Heart right ventricle (tissue), 16 donors: ENCODE measurements around the gene KIF3A. TPM values are rescaled to one million over a fixed set of nuclear protein-coding genes. Genes with fewer than 3 reads are reported as not detected.
"Not testable (repeated sequence)": the region's sequence is repeated elsewhere in the genome, so short reads cannot be mapped to it uniquely, and the experiment has no call there.

Experiments used
- ATAC-seq, 8 donors: fragments of 200-7000 bp; cut with Tn5 transposase; one replicate each; pipeline ENCODE4 v1.9.1; 2020; ENCODE audit warnings: mild to moderate bottlenecking in 8 of 8, moderate library complexity in 8 of 8, moderate number of reproducible peaks in 1 of 8
- DNase-seq, 2 donors: peaks; one replicate each; pipeline ENCODE4 v3.0.0-alpha.2; 2020
- H3K27ac ChIP-seq, 10 donors: fragments of 200-600 bp; sonication (generic) in 2 of 10; one replicate each; pipeline versions ENCODE4 v1.5.0 to v1.8.0; 2020 to 2022; ENCODE audit warnings: mild to moderate bottlenecking in 3 of 10
- H3K27me3 ChIP-seq, 7 donors: fragments of 200-600 bp; one replicate each; pipeline ENCODE4 v1.8.0; 2021 to 2022; ENCODE audit warnings: mild to moderate bottlenecking in 2 of 7
- H3K36me3 ChIP-seq, 9 donors: fragments of 200-600 bp; sonication (generic) in 1 of 9; one replicate each; pipeline versions ENCODE4 v1.5.0 to v1.8.0; 2020 to 2022; ENCODE audit warnings: mild to moderate bottlenecking in 2 of 9
- H3K4me1 ChIP-seq, 9 donors: fragments of 200-600 bp; sonication (generic) in 1 of 9; one replicate each; pipeline versions ENCODE4 v1.5.0 to v1.8.0; 2020 to 2022; ENCODE audit warnings: mild to moderate bottlenecking in 4 of 9
- H3K4me3 ChIP-seq, 10 donors: fragments of 200-600 bp; sonication (generic) in 2 of 10; one replicate each; pipeline versions ENCODE4 v1.5.0 to v1.8.0; 2020 to 2022; ENCODE audit warnings: mild to moderate bottlenecking in 7 of 10, moderate library complexity in 2 of 10
- H3K9me3 ChIP-seq, 11 donors: fragments of 200-600 bp in 10 of 11; sonication (generic) in 2 of 11; one replicate each; pipeline versions ENCODE4 v1.5.0 to v1.8.0; 2013 to 2022; ENCODE audit warnings: mild to moderate bottlenecking in 2 of 11, control low read depth in 1 of 11, moderate library complexity in 1 of 11
- WGBS, 2 donors: extraction: QIAGEN DNeasy Blood & Tissue Kit; methylation state at CpG; one replicate each; pipeline ENCODE4 v1.1.7; 2013; ENCODE audit warnings: inconsistent platforms in 1 of 2; 5-methylcytosine and 5-hydroxymethylcytosine counted together
- intact Hi-C, 10 donors: fragments of 100-400 bp; cut with DNase I; formaldehyde crosslinking; loops; one replicate each; pipeline versions ENCODE4 v1.11.1 to v1.14.2; 2022
- polyA plus RNA-seq, 2 donors: library from polyadenylated mRNA; stranded (reverse); fragments of 200-250 nt; gene quantifications; one replicate each; pipeline ENCODE4 v1.2.3, GENCODE V29; 2013
- total RNA-seq, 10 donors: library from RNA; stranded (reverse); fragmentation: NEBNext Ultra II Directional in 3 of 10; extraction: Animal tissue kit (Norgen Biotek cat#: 25700) in 3 of 10; gene quantifications; one replicate each; pipeline versions ENCODE4 v1.2.1 to v1.2.4, GENCODE V29; 2021 to 2023
- TF ChIP-seq, protein P1 (sequence below), 9 donors: fragments of 200-600 bp; sonication (generic) in 2 of 9; IDR thresholded peaks; one replicate each; pipeline versions ENCODE4 v1.5.0 to v1.8.0; 2021 to 2022; ENCODE audit warnings: antibody characterized with exemption in 9 of 9, mild to moderate bottlenecking in 5 of 9, moderate library complexity in 1 of 9
- donor health status: Arrhythmogenic right ventricular cardiomyopathy.
- donor health status: ischemic (EF 13 %, LVEDD 7.1; RV severe dilation, severe dysfunction).
- donor health status: healthy with polysubstance abuse.
- donor health status: DM: no; HTN: yes; CAD: no.
- donor health status: DM: no; HTN: no; CAD: no.
- donor health status: ischemic (EF 25% LVEDD 6.9; RV normal size, moderate dysfunction).
- donor health status: ischemic (EF 25% LVEDD 5.7; RV mildly dilated, moderate dysfunction).
- donor health status: healthy.
- donor health status: DM: yes; HTN: yes; CAD: no.
- donor health status: Ischemic cardiomyopathy.
- donor health status: ischemic (EF 35%, LVEDD 5.7; RV mildly dilated, moderate dysfunction).
- donor health status: nonischemic (EF 11% LVEDD 7.7; RV severe dilation, severe dysfunction).
- donor health status: DM: yes; HTN: yes; CAD: no.
- donor health status: PGD.
- donor health status: ischemic (EF 29% LVEDD 5.4; RV normal size, mild dysfunction).
- donor health status: nonischemic (EF 23%, LVEDD 6.1; RV moderate dilation, normal function).

Gene KIF3A
- total and polyA plus RNA-seq, 12 donors: 2.2 to 18.6 (median 12.5) TPM

DNA sequence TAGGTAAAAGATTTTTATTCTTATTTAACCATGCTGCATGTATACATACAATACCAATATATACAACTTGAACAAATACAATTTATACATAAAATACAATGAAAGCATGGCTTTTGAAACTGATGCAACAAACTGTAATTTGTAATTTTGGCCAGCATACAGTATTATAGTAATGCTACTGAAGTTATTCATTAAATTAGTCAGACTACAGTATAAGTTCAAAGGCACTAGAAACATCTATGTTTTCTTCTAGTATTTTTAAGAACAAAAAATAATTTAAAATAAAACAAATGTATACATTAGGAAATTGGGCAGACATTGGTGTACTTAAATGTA lies 44.7 kb downstream of the KIF3A start:
- Histone ChIP-seq H3K27me3 (no peaks in the 10 kb centered on the region), H3K4me3 (no peak overlapping the region), H3K36me3 (peaks cover 0 to 46% (median 7%) of the 10 kb centered on the region in 9 donors), H3K4me1 (peaks cover 0 to 7% (median 0%) of the 10 kb centered on the region in 9 donors), H3K9me3 (no peaks in the 10 kb centered on the region), H3K27ac (no peak overlapping the region)
- TF ChIP-seq, protein P1, sequence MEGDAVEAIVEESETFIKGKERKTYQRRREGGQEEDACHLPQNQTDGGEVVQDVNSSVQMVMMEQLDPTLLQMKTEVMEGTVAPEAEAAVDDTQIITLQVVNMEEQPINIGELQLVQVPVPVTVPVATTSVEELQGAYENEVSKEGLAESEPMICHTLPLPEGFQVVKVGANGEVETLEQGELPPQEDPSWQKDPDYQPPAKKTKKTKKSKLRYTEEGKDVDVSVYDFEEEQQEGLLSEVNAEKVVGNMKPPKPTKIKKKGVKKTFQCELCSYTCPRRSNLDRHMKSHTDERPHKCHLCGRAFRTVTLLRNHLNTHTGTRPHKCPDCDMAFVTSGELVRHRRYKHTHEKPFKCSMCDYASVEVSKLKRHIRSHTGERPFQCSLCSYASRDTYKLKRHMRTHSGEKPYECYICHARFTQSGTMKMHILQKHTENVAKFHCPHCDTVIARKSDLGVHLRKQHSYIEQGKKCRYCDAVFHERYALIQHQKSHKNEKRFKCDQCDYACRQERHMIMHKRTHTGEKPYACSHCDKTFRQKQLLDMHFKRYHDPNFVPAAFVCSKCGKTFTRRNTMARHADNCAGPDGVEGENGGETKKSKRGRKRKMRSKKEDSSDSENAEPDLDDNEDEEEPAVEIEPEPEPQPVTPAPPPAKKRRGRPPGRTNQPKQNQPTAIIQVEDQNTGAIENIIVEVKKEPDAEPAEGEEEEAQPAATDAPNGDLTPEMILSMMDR (IDR thresholded peaks at IDR 0.05): no peak
- no peak for DNase-seq
- no peak for ATAC-seq
- intact Hi-C loops: no loop called here

DNA sequence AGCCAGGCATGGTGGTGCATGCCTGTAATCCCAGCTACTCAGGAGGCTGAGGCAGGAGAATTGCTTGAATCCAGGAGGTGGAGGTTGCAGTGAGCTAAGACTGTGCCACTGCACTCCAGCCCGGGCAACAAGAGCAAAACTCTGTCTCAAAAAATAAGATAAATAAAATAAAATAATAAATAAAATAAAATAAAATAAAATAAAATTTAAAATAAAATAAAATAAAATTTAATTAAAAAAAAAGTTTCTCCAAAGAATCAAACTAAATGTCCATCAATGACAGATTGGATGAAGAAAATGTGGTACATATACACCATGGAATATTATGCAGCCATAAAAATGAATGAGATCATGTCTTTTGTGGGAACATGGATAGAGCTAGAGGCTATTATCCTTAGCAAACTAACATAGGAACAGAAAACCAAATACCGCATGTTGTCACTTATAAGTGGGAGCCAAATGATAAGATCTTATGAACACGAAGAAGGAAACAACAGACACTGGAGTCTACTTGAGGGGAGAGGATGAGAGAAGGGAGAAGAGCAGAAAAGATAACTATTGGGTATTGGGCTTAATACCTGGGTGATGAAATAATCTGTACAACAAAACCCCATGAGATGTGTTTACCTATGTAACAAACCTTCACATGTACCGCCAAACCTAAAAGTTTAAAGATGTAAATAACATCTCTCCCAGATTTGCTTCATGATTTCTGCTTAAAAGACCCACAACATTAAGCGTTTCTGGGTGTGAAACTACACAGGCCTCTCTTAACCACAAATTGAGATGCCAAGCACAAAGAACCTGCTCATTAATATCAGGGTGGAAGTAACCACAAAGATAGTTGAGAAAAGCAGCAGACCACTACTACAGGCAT lies 45.4 kb downstream of the KIF3A start:
- DNase-seq, H3K27ac ChIP-seq, intact Hi-C loops, H3K9me3 ChIP-seq, H3K4me1 ChIP-seq, H3K4me3 ChIP-seq, ATAC-seq, H3K27me3 ChIP-seq: not testable (repeated sequence)
- H3K36me3 ChIP-seq: peaks cover 0 to 40% (median 2%) of the 10 kb centered on the region in 9 donors
- 75 to 94% methylated on average over 5 of the region's 5 CpGs for WGBS, 2 donors

DNA sequence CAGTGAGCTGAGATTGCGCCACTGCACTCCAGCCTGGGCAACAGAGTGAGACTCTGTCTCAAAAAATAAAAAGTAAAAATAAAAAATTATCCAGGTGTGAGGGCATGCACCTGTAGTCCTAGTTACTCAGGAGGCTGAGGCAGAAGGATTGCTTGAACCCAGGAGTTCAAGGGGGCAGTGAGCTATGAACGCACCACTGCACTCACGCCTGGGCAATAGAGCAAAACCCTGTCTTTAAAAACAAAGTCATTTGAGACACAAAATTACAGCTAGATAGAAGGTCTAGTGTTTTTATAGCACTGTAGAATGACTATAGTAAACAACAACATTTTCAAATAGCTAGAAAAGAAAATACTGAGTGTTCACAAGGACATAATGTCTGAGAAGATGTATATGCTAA lies 47.2 kb downstream of the KIF3A start:
- Histone ChIP-seq H3K27me3 (no peaks in the 10 kb centered on the region), H3K4me1 (peaks cover 0 to 7% (median 0%) of the 10 kb centered on the region in 9 donors), H3K36me3 (peaks cover 0 to 22% (median 0%) of the 10 kb centered on the region in 9 donors), H3K27ac (no peak overlapping the region), H3K4me3 (no peak overlapping the region), H3K9me3 (no peaks in the 10 kb centered on the region)
- 98 to 100% methylated on average over 3 of the region's 3 CpGs for WGBS, 2 donors
- TF ChIP-seq, protein P1 (IDR thresholded peaks at IDR 0.05): no peak
- DNase-seq: no peak
- intact Hi-C loops: no loop called here
- no peak for ATAC-seq

DNA sequence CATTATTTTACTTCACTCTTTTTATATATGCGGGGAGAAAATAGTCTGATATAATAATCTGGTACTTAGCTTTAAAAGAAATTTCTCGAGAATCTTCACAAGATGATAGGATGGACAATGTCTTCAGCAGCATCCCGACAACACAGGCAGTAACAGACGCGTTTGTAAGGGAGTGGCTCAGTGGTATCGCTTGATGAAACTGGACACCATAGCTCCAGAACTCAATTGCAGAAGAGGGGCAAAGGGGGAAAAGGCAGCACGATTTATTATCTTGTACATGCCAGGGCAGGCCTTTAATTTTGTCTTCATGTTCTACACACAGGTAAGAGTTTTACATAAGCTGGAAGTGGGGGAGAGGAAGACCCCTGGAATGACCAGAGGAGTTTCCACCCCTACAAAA lies 47.8 kb downstream of the KIF3A start:
- no peak overlapping the region for H3K4me3 ChIP-seq
- H3K4me1 ChIP-seq: peaks cover 0 to 7% (median 0%) of the 10 kb centered on the region in 9 donors
- DNase-seq: no peak
- H3K27me3 ChIP-seq: no peaks in the 10 kb centered on the region
- TF ChIP-seq, protein P1 (IDR thresholded peaks at IDR 0.05): no peak
- no peak for ATAC-seq
- 83 to 85% methylated on average over 7 of the region's 7 CpGs for WGBS, 2 donors
- H3K36me3 ChIP-seq: peaks cover 0 to 20% (median 0%) of the 10 kb centered on the region in 9 donors
- H3K27ac ChIP-seq: no peak overlapping the region
- intact Hi-C loops: no loop called here
- H3K9me3 ChIP-seq: no peaks in the 10 kb centered on the region
